ENCODE results near the gene GLP1R.
"Not testable (repeated sequence)": the region's sequence is repeated elsewhere in the genome, so short reads cannot be mapped to it uniquely, and the experiment has no call there.

The GLP1R gene

GRCh38 chr6:39136207-39136606 is 87.6 kb downstream of the GLP1R start:
- not testable (repeated sequence) for DNase-seq

GRCh38 chr6:39137245-39137644 is 88.7 kb downstream of the GLP1R start:
- DNase-seq: peak; percentile 28
